Spleen (tissue), 7 donors: ENCODE data around the gene UGDH.

ENCODE experiments used
- CTCF ChIP-seq, 11 experiments: fragments of 200-600 bp in 7 of 11; fragments of 450-650 bp in 4 of 11; sonication (generic) in 4 of 11; IDR thresholded peaks in 8 of 11; conservative IDR thresholded peaks in 3 of 11; 1 replicate in 7 of 11; 2 replicates in 4 of 11; pipeline versions ENCODE4 v1.4.0 to v1.8.0; 2016 to 2021; ENCODE audit warnings: antibody characterized with exemption in 11 of 11, inconsistent platforms in 4 of 11, mild to moderate bottlenecking in 1 of 11
- POLR2A ChIP-seq, 3 donors: fragments of 450-650 bp; IDR thresholded peaks; one replicate each; pipeline ENCODE4 v1.5.1; 2017; ENCODE audit warnings: antibody characterized with exemption in 3 of 3, mild to moderate bottlenecking in 1 of 3
- donor health status: DM: no; HTN: no; CAD: no; lungs with moderate emphysema.
- donor health status: DM: no; HTN: no; CAD: no.
- donor health status: DM: no; HTN: no; CAD: no.

- TF ChIP-seq POLR2A (IDR thresholded peaks at IDR 0.05) (no peak), CTCF (IDR thresholded peaks at IDR 0.05 in 8 of 11, conservative IDR thresholded peaks at IDR 0.05 in 3 of 11) (no peak)
These were observed 6.3 kb upstream of the UGDH start for GRCh38 chr4:39533541-39533940.
